NCI-H774 (cell line): ENCODE results near the gene IQSEC3.
"Not testable (repeated sequence)": the region's sequence is repeated elsewhere in the genome, so short reads cannot be mapped to it uniquely, and the experiment has no call there.

Source experiments
- DNase-seq: peaks from one replicate; lab custom pipeline; 2025; lab: John Stamatoyannopoulos, UW

Gene IQSEC3

DNA sequence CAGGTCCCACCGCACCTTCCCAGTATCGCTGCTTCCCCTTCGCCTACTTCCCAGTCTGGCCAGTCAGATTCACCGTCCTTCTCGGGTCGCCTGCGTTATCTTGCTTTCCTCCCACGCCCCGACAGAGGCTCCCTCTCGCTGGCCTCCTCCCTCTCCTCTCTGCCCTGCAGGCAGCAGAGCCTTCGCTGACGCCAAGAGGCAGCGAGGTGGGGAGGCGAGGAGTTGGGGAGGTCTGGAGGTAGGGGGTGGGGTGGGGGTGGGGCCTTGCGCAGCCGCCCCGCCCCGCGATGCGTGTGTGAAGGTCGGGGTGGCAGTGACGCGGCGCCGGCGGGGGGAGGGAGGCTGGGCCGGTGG lies at the start of gene IQSEC3:
TSS of gene IQSEC3 (plus strand) at position 340 of the 354 bp plus-strand sequence. CDS start 116 bp downstream, outside the sequence.
- not testable (repeated sequence) for DNase-seq

- DNase-seq, result not testable (repeated sequence)
Observed at GRCh38 chr12:17370-18340, 48.9 kb upstream of the IQSEC3 start.

DNA sequence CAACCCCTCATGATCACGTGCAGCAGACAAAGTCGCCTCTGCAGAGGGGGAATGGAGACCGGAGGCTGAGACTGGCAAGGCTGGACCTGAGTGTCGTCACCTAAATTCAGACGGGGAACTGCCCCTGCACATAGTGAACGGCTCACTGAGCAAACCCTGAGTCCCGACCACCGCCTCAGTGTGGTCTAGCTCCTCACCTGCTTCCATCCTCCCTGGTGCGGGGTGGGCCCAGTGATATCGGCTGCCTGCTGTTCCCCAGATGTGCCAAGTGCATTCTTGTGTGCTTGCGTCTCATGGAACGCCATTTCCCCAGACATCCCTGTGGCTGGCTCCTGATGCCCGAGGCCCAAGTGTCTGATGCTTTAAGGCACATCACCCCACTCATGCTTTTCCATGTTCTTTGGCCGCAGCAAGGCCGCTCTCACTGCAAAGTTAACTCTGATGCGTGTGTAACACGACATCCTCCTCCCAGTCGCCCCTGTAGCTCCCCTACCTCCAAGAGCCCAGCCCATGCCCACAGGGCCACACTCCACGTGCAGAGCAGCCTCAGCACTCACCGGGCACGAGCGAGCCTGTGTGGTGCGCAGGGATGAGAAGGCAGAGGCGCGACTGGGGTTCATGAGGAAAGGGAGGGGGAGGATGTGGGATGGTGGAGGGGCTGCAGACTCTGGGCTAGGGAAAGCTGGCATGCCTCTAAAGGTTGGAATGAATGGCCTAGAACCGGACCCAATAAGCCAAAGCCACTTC lies 47.6 kb upstream of the IQSEC3 start:
- DNase-seq, result not testable (repeated sequence)

DNA sequence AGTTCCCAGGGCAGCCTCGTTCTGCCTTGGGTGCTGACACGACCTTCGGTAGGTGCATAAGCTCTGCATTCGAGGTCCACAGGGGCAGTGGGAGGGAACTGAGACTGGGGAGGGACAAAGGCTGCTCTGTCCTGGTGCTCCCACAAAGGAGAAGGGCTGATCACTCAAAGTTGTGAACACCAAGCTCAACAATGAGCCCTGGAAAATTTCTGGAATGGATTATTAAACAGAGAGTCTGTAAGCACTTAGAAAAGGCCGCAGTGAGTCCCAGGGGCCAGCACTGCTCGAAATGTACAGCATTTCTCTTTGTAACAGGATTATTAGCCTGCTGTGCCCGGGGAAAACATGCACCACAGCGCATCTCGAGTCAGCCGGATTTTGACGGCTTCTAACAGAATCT lies 46.7 kb upstream of the IQSEC3 start:
- DNase-seq, result not testable (repeated sequence)

GRCh38 chr12:20757-21156 lies 45.8 kb upstream of the IQSEC3 start:
- no peak for DNase-seq

GRCh38 chr12:21301-22189 lies 45.0 kb upstream of the IQSEC3 start:
- no peak for DNase-seq

DNA sequence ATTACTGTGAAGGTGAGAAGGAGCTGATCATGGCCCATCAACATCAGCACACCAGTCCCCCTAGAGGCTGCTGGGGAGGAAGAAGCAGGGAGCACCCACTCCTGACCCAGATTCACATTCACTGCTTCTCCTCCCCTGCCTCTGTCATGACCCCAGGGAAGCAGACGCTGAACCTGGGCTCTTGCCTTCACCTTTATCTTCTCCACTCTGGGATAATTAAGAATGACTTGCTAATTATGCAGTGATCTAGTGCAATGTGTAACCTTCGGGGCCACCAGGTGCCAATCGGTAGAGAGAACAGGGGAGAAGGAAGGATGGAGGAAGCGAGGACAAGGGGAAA lies 44.4 kb upstream of the IQSEC3 start:
- DNase-seq, result no peak

DNA sequence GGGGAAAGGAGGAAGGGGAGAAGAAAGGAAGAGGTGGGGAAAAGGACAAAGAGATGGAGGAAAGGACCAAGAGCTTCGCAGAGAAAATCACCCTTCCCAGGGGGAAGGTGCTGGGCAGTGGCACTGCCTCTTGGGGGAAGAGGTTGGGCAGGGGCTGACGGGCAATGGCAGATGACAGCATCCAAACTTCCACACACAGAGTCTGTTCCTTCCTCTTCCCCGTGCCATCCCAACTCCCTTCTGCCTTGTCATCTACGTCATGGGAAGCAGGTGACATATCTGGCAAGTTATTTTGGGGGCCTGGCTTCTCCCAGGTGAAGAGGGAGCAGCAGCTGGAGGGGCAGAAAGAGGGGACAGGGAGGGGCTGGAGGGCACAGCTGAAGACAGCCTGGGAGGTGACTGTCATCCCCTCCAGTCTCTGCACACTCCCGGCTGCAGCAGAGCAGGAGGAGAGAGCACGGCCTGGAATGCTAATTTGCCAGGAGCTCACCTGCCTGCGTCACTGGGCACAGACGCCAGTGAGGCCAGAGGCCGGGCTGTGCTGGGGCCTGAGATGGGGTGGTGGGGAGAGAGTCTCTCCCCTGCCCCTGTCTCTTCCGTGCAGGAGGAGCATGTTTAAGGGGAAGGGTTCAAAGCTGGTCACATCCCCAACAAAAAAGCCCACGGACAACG lies 43.9 kb upstream of the IQSEC3 start:
- no peak for DNase-seq

DNA sequence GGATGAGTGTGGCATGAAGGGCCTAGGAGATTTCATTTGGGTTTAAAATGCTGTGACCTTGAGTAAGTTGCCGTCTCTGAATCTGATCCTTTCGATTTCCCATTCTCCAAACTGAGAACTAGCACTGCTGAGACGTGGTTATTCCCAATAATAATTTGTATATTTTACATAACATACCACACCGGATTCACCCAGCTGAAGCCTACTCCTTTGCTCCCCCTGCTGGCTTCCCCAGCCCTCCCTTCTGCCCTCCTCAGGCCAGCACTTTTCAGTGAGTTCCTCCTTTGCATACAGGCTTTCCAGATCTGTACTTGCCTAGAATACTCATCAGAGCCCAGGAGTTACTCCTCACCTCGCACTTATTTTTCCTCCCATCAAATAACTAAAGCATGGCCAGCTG lies 38.7 kb upstream of the IQSEC3 start:
- DNase-seq, result not testable (repeated sequence)

GRCh38 chr12:38775-39174 lies 27.8 kb upstream of the IQSEC3 start:
- not testable (repeated sequence) for DNase-seq

DNA sequence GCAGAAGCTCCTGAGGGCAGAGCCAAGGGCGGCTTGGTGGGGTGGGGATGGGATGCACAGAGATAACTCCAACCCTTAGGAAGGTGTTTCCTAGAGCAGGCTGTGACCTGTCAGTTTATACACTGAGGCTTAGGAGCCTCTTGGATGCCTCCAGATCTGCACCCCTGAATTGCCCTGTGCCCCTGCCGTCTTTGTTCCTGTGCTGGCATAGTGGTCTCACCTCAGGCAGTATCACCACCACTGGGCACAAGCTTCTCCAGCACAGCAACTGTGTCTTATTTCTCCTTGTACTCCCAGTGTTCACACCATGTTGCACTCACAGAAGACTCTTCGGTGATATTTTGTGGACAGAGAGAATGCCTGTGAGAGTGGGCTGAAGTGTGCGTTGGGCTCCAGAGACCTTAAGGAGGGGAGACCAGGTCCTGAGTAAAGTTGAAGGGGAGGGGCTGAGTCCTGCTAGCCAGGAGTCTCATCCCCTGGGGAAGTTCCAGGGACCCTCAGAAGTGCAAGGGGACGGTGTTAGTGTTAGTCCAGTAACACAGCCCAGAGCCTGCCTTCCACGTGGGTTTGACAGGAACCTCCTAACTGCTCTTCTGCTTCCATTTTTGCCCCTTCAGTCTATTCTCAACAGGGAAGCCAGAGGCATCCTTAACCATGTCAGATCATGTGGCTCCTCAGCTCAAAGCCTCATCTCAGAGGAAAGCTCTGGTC lies 26.9 kb upstream of the IQSEC3 start:
- DNase-seq, result not testable (repeated sequence)

DNA sequence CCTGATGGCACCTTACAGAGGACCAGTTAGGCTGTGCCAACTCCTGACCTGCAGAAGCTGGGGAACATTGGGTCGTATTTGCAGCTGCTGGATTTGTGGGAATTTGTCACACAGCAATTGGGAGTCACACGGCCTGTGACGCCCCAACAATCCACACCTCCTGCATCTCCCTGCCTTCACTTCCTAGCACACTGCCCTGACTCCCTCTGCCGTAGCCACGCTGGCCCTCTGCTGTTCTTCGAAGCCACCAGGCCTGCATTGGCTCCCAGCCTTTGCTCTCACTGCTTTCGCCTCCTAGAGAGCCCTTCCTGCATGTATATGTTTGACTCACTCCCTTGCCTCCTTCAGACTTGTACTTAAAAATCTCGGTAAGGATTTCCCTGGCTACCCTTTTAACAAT lies 22.2 kb upstream of the IQSEC3 start:
- DNase-seq, result not testable (repeated sequence)

GRCh38 chr12:45235-45990 lies 21.2 kb upstream of the IQSEC3 start:
- not testable (repeated sequence) for DNase-seq

- not testable (repeated sequence) for DNase-seq
Observed at GRCh38 chr12:45991-46358, 20.6 kb upstream of the IQSEC3 start.

DNA sequence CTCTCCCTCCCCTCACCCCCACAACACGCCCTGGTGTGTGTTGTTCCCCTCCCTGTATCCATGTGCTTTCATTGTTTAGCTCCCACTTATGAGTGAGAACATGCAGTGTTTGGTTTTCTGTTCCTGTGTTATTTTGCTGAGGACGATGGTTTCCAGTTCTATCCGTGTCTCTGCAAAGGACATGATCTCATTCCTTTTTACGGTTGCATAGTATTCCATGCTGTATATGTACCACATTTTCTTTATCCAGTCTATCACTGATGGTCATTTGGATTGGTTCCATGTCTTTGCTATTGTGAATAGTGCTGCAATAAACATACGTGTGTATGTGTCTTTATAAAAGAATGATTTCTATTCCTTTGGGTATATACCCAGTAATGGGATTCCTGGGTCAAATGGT lies 20.0 kb upstream of the IQSEC3 start:
- not testable (repeated sequence) for DNase-seq

DNA sequence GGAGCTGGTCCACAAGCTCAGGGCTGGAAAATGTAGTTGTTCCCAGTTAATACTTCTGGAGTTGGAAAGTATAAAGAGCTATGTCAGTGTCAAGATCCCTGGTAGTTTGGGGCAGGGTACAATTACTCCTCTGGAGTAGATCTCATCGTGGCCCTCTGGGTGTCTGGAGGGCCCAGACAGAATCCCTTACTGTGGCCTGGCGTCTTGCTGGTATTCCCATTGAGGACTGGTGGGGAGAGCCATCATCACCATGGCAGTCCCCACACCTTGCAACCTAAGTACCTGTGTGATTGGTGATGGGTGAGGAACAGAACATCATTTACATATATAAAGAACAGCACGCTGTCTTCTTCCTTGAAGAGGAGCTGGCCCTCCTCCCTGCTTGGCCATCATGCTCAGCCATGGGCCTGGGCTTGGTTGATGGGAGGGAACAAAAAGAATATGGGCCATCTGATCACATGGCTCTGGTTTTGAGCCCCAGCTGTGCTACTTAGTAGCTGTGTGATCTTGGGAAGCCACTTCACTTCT lies 18.8 kb upstream of the IQSEC3 start:
- not testable (repeated sequence) for DNase-seq

DNA sequence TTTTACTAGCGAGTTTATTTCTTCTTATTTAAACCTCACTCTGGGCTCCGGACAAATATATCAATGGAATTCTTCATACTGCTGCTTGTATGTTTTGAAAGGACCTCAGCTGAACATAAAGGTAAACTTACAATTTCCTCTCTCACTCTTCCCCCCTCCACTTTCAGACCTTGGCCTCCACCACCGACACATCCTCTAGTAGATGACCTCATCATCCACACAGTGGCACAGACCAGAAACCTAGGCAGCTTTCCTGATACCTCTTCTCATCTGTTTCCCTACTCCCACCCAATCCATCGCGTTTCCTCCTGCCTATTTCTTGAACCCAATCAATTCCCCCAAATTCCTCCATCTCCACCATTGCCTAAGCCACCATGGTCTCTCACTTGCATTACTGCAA lies 17.4 kb upstream of the IQSEC3 start:
- DNase-seq, result not testable (repeated sequence)

- not testable (repeated sequence) for DNase-seq
Observed at GRCh38 chr12:51087-51486, 15.5 kb upstream of the IQSEC3 start.

DNA sequence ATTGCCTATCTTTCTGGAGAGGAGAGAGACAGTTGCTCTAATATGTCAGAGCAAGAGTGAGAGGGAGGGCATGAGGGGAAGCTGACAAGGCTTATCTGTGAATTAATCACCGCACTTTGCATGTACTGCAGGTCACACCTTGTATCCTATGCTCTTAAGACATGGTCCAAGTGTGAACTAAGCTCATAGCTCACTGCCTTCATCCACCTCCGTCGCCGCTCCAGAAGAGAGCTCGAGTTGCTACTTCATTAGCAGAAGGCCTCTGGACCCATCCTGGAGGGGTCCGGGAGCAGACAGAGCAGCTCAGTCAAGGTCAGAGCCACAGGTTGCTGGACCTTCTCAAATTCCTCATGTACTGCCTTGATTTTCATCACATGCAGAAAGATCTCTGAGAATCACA lies 14.6 kb upstream of the IQSEC3 start:
- DNase-seq, result not testable (repeated sequence)
